PC-3 (cell line): ENCODE data around the gene PRKCE. TPM values are rescaled to one million over a fixed set of nuclear protein-coding genes. Genes with fewer than 3 reads are reported as not detected.
"Not testable (repeated sequence)": the region's sequence is repeated elsewhere in the genome, so short reads cannot be mapped to it uniquely, and the experiment has no call there.

ENCODE experiments used
- ATAC-seq: fragments of 200-7000 bp; cut with Tn5 transposase; 2 replicates; pipeline ENCODE4 v1.9.1; 2020; ENCODE audit warnings: mild to moderate bottlenecking, moderate library complexity
- BruUV-seq: library from RNA; stranded (reverse); fragments of 400-500 nt; replicated peaks from 2 replicates; lab custom pipeline; 2021; lab: Mats Ljungman, UMichigan
- CTCF ChIA-PET: fragments of 300-600 bp; sonication (Branson Sonifier 250); formaldehyde crosslinking; loops from one replicate; lab custom pipeline; 2022; ENCODE audit warnings: antibody characterized with exemption; lab: Charles Lee
- POLR2A ChIA-PET: fragments of 300-600 bp; sonication (Branson Sonifier 250); formaldehyde crosslinking; loops from one replicate; lab custom pipeline; 2022; ENCODE audit warnings: antibody characterized with exemption; ENCODE audit not compliant: unreplicated experiment; lab: Charles Lee
- DNase-seq: peaks from one replicate; pipeline ENCODE4 v3.0.0-alpha.2; 2015
- H2AFZ ChIP-seq: fragments of 300-600 bp; sonication (generic); 2 replicates; pipeline ENCODE4 v1.6.0; 2016; ENCODE audit warnings: antibody characterized with exemption, low read length
- H3F3A ChIP-seq: fragments of 300-600 bp; sonication (generic); one replicate; pipeline ENCODE4 v1.6.0; 2017; ENCODE audit warnings: antibody characterized with exemption, low read length, control low read depth, mild to moderate bottlenecking; ENCODE audit not compliant: unreplicated experiment
- H3K27ac ChIP-seq: fragments of 300-600 bp; sonication (generic); 2 replicates; pipeline ENCODE4 v1.5.1; 2016; ENCODE audit warnings: mild to moderate bottlenecking, low read length
- H3K27me3 ChIP-seq: fragments of 300-600 bp; sonication (generic); 2 replicates; pipeline ENCODE4 v1.6.1; 2016; ENCODE audit warnings: low read length, mixed read lengths
- H3K36me3 ChIP-seq: fragments of 300-600 bp; sonication (generic); 2 replicates; pipeline ENCODE4 v1.6.1; 2016; ENCODE audit warnings: low read depth, mixed run types, low read length, mixed read lengths
- H3K4me1 ChIP-seq: fragments of 300-600 bp; sonication (generic); 2 replicates; pipeline ENCODE4 v1.5.1; 2016; ENCODE audit warnings: low read length; ENCODE audit not compliant: insufficient read depth
- H3K4me2 ChIP-seq: fragments of 300-600 bp; sonication (generic); 2 replicates; pipeline ENCODE4 v1.6.0; 2016; ENCODE audit warnings: low read length
- H3K4me3 ChIP-seq: fragments of 300-600 bp; sonication (generic); 2 replicates; pipeline ENCODE4 v1.5.1; 2016; ENCODE audit warnings: mild to moderate bottlenecking, low read length, mixed read lengths
- H3K79me2 ChIP-seq: fragments of 300-600 bp; sonication (generic); 2 replicates; pipeline ENCODE4 v1.6.1; 2017; ENCODE audit warnings: low read length, mixed read lengths
- H3K9ac ChIP-seq: fragments of 300-600 bp; sonication (generic); 2 replicates; pipeline ENCODE4 v1.6.0; 2016; ENCODE audit warnings: mild to moderate bottlenecking, low read length
- H3K9me2 ChIP-seq: fragments of 300-600 bp; sonication (generic); replicated peaks from 2 replicates; pipeline ENCODE4 v1.6.1; 2016; ENCODE audit warnings: mixed run types, low read length, mixed read lengths
- H3K9me3 ChIP-seq: fragments of 300-600 bp; sonication (generic); 2 replicates; pipeline ENCODE4 v1.6.1; 2016; ENCODE audit warnings: low read length, mixed read lengths
- H4K20me1 ChIP-seq: fragments of 300-600 bp; sonication (generic); 2 replicates; pipeline ENCODE4 v1.6.1; 2016; ENCODE audit warnings: low read length, mixed read lengths
- EZH2 ChIP-seq: fragments of 300-600 bp; sonication (generic); IDR thresholded peaks from one replicate; pipeline ENCODE4 v1.6.1; 2017; ENCODE audit warnings: antibody characterized with exemption, mild to moderate bottlenecking, low read length; ENCODE audit not compliant: unreplicated experiment
- EZH2phosphoT487 ChIP-seq: fragments of 300-600 bp; sonication (generic); IDR thresholded peaks from 2 replicates; pipeline ENCODE4 v1.6.1; 2018; ENCODE audit warnings: mild to moderate bottlenecking, antibody characterized with exemption, low read length, borderline replicate concordance
- intact Hi-C: fragments of 100-400 bp; cut with micrococcal nuclease; formaldehyde crosslinking; loops from 2 replicates; pipeline ENCODE4 v1.9.0; 2023
- total RNA-seq: library from RNA; depleted of rRNA; stranded (reverse); fragments of >200 nt; gene quantifications from 2 replicates; pipeline ENCODE4 v1.2.3, GENCODE V29; 2014
- TF ChIP-seq, protein P1 (sequence below): fragments of 300-600 bp; sonication (generic); conservative IDR thresholded peaks from 2 replicates; pipeline ENCODE4 v1.5.1; 2017; ENCODE audit warnings: antibody characterized with exemption, low read depth, mild to moderate bottlenecking, low read length

Gene PRKCE
- total RNA-seq, 1 experiment from 2014 or later, result 7.0 TPM

- ChIA-PET POLR2A (no interaction called here), CTCF (no interaction called here)
- Histone ChIP-seq H3K4me2 (no peak overlapping the region), H3K9me2 (no peaks in the 10 kb centered on the region), H4K20me1 (no peaks in the 10 kb centered on the region), H3K27ac (no peak overlapping the region), H3K4me3 (no peak overlapping the region), H3K36me3 (no peaks in the 10 kb centered on the region), H3K9ac (no peak overlapping the region), H3F3A (no peaks in the 10 kb centered on the region), H2AFZ (no peak overlapping the region), H3K4me1 (no peaks in the 10 kb centered on the region), H3K27me3 (no peaks in the 10 kb centered on the region), H3K9me3 (no peaks in the 10 kb centered on the region), H3K79me2 (0 out of 2 replicates have a peak, but pooled peaks cover 3% of the 10 kb centered on the region)
- BruUV-seq, result no TSS peak
- no peak for DNase-seq
- intact Hi-C loops, result no loop called here
- ATAC-seq, result no peak
- TF ChIP-seq, protein P1, sequence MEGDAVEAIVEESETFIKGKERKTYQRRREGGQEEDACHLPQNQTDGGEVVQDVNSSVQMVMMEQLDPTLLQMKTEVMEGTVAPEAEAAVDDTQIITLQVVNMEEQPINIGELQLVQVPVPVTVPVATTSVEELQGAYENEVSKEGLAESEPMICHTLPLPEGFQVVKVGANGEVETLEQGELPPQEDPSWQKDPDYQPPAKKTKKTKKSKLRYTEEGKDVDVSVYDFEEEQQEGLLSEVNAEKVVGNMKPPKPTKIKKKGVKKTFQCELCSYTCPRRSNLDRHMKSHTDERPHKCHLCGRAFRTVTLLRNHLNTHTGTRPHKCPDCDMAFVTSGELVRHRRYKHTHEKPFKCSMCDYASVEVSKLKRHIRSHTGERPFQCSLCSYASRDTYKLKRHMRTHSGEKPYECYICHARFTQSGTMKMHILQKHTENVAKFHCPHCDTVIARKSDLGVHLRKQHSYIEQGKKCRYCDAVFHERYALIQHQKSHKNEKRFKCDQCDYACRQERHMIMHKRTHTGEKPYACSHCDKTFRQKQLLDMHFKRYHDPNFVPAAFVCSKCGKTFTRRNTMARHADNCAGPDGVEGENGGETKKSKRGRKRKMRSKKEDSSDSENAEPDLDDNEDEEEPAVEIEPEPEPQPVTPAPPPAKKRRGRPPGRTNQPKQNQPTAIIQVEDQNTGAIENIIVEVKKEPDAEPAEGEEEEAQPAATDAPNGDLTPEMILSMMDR, result no peak
- TF ChIP-seq EZH2phosphoT487 (no peak), EZH2 (no peak)
These were observed 38.8 kb downstream of the PRKCE start for GRCh38 chr2:45690231-45690630.

DNA sequence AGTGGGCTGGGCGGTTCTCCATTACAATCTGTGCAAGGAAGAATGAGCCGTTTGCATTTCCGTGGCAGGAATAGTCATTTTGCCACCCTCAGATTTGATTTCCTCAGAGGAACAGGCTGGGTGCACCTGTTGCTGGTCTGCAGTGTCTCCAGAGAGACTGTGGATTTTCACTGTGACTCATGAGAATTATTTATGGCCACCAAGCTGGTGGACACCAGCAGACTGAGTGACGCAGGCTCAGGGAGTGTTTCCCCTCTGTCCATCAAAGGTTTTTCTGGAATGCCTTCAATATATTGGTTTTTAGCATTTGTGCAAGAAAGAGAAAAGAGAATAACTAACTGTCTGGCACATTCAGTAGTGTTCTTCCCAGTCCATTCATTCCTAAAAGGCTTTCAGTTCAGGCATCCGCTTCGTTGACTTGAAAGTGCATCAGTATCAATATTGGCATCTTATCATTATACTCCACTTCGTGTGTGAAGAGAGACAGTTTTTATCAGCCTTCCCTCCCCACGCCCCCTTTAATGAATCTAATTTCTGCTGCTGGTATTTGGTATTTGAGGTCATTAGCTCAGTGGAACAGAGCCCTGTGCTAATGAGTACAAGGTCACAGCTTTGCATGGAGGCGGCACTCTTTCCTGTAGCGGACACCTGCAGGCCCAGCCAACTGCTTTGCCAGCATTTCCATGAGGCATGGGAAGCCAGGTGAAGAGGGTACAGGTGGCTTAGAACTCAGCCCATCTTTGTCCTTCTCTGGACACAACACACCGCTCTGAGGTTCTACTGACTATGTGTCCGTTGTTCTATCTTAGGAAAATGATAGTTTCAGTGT lies 39.9 kb downstream of the PRKCE start:
- H4K20me1 ChIP-seq, result no peaks in the 10 kb centered on the region
- H3K4me1 ChIP-seq, result no peaks in the 10 kb centered on the region
- no peaks in the 10 kb centered on the region for H3K27me3 ChIP-seq
- 0 out of 2 replicates have a peak, but pooled peaks cover 3% of the 10 kb centered on the region for H3K79me2 ChIP-seq
- TF ChIP-seq, protein P1, result no peak
- TF ChIP-seq EZH2phosphoT487 (no peak), EZH2 (no peak)
- no peaks in the 10 kb centered on the region for H3K36me3 ChIP-seq
- intact Hi-C loops, result no loop called here
- no peak overlapping the region for H3K4me3 ChIP-seq
- H3K4me2 ChIP-seq, result no peak overlapping the region
- no peak overlapping the region for H3K9ac ChIP-seq
- no peak overlapping the region for H2AFZ ChIP-seq
- no peaks in the 10 kb centered on the region for H3K9me3 ChIP-seq
- no peaks in the 10 kb centered on the region for H3F3A ChIP-seq
- no peak overlapping the region for H3K27ac ChIP-seq
- CTCF ChIA-PET, result interaction anchor here (0.6 kb wide), 1 partner anchor 17 kb away, joined by 3 read pairs; no protein-coding TSS in a partner anchor
- POLR2A ChIA-PET, result no interaction called here
- no peaks in the 10 kb centered on the region for H3K9me2 ChIP-seq
- DNase-seq, result no peak
- ATAC-seq, result no peak
- no TSS peak for BruUV-seq

- ChIA-PET CTCF (no interaction called here), POLR2A (no interaction called here)
- Histone ChIP-seq H3K27ac (no peak overlapping the region), H3K4me2 (no peak overlapping the region), H2AFZ (no peak overlapping the region), H3K9me2 (no peaks in the 10 kb centered on the region), H3K4me3 (no peak overlapping the region), H3K9ac (no peak overlapping the region), H3K27me3 (no peaks in the 10 kb centered on the region), H3F3A (no peaks in the 10 kb centered on the region), H3K36me3 (no peaks in the 10 kb centered on the region), H3K4me1 (0 out of 2 replicates have a peak, but pooled peaks cover under 1% of the 10 kb centered on the region), H4K20me1 (no peaks in the 10 kb centered on the region), H3K79me2 (0 out of 2 replicates have a peak, but pooled peaks cover 3% of the 10 kb centered on the region), H3K9me3 (no peaks in the 10 kb centered on the region)
- BruUV-seq, result no TSS peak
- intact Hi-C loops, result no loop called here
- TF ChIP-seq, protein P1, result no peak
- no peak for TF ChIP-seq EZH2
- TF ChIP-seq EZH2phosphoT487, result no peak
- DNase-seq, result no peak
- ATAC-seq, result no peak
These were observed 41.1 kb downstream of the PRKCE start for GRCh38 chr2:45692566-45692965.

DNA sequence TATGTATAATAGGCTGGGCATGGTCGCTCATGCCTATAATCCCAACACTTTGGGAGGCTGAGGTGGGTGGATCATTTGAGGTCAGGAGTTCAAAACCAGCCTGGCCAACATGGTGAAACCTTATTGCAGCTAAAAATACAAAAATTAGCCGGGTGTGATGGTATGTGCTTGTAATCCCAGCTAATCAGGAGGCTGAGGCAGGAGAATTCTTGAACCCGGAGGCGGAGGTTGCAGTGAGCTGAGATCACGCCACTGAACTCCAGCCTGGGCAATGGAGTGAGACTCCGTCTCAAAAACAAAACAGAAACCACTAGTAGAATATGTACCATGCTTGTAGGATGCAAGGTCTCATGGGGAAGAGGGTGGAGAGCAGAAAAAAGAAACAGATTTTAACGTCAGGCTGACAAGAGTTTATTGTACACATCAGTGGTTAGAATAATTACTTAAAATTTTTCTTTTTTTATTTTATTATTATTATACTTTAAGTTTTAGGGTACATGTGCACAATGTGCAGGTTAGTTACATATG lies 44.1 kb downstream of the PRKCE start:
- POLR2A ChIA-PET, DNase-seq: not testable (repeated sequence)

More for the DNA sequence above, 44.1 kb downstream of the PRKCE start:
- H3K27ac ChIP-seq, ATAC-seq, H3K36me3 ChIP-seq, H3K79me2 ChIP-seq, H3K9me3 ChIP-seq, BruUV-seq, H3F3A ChIP-seq, H3K9me2 ChIP-seq, H3K27me3 ChIP-seq, H3K4me2 ChIP-seq, intact Hi-C loops, CTCF ChIA-PET, H4K20me1 ChIP-seq, H3K9ac ChIP-seq, H2AFZ ChIP-seq, H3K4me3 ChIP-seq: not testable (repeated sequence)
- H3K4me1 ChIP-seq, result peaks cover 24% of the 10 kb centered on the region
